Fibroblast of mammary gland (primary cell): ENCODE data around the gene UBQLN4.

Experiments
- DNase-seq: peaks from one replicate; pipeline ENCODE4 v3.0.0-alpha.2; 2010; ENCODE audit warnings: low read depth
- H3K4me3 ChIP-seq: 2 replicates; pipeline ENCODE4 v1.5.1; 2011; ENCODE audit warnings: low read depth, mild to moderate bottlenecking, low read length, moderate library complexity; ENCODE audit not compliant: control insufficient read depth
- TF ChIP-seq, protein P1 (sequence below): conservative IDR thresholded peaks from 2 replicates; pipeline ENCODE4 v1.5.1; 2011; ENCODE audit warnings: low read depth, low read length, inconsistent platforms; ENCODE audit not compliant: control insufficient read depth, insufficient read depth

Gene UBQLN4

DNA sequence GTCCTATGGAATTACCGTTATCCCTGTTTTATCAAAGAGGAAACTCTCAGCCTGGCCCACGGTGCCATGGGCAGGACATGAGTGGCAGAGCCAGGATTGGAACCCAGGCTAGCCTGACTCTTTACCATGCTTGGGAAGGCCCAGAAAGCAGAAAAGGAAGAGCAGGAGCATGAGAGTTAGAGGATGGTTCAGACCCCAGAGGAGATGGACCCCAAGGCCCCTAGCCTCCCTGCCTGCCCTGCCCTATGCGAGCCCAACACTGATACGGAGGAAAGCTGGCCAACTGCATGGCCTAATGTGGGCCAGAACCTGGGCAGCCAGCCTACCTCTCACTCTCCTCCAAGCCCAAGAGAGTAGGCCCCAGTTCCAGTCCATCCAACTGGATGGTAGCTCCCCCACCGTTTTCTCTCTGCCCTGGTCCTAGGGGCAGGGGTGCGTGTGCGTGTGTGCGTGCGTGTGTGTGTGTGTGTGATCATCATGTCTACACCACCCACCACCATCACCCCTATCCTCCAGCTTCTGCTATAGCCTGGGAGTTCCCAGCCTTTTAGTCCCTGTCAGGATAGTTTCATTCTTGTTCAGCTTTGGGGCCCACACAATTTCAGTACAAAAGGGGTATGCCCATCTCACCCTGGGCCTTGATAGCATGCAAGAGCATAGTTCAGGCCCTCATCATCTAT is 44.0 kb upstream of the UBQLN4 start:
- H3K4me3 ChIP-seq, result no peak overlapping the region
- TF ChIP-seq, protein P1, sequence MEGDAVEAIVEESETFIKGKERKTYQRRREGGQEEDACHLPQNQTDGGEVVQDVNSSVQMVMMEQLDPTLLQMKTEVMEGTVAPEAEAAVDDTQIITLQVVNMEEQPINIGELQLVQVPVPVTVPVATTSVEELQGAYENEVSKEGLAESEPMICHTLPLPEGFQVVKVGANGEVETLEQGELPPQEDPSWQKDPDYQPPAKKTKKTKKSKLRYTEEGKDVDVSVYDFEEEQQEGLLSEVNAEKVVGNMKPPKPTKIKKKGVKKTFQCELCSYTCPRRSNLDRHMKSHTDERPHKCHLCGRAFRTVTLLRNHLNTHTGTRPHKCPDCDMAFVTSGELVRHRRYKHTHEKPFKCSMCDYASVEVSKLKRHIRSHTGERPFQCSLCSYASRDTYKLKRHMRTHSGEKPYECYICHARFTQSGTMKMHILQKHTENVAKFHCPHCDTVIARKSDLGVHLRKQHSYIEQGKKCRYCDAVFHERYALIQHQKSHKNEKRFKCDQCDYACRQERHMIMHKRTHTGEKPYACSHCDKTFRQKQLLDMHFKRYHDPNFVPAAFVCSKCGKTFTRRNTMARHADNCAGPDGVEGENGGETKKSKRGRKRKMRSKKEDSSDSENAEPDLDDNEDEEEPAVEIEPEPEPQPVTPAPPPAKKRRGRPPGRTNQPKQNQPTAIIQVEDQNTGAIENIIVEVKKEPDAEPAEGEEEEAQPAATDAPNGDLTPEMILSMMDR, result no peak
- no peak for DNase-seq

DNA sequence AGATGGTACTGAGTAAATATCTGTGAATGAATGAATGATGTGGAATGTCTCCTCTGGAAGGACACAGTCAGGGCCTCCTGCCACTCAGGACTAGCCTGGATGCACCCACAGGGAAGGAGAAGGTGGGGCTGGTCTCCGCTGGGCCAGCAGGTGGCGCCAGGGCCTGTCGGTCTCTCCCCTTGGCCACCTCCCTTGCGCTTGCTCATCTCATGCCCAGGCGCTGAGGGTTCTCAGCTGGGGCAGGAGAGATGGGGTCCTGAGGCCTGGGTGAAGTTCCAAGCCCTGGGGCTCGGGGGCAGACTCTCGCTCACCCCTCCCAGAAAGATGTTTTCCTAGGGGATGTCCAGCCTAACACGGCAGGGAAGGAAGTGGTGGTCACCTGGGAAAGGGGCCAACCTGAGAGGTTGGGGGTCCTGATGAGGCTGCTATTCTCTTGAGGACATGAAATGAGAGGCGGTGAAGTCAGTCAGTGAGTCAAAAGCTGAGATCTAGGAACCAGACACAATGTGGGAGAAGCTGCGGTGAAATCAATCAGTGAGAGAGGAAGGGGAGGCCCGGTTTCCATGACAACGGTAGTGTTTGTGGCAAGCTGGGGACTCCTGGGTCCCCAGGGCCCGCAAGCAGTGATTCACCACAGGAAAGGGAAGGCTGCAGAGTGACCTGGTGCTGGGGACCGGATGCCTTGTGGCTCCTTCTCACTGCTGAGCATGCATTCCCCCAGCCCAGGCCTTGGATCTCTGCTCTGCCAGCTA is 43.2 kb upstream of the UBQLN4 start:
- H3K4me3 ChIP-seq, result no peak overlapping the region
- TF ChIP-seq, protein P1, result peak; percentile 94
- DNase-seq, result peak; percentile 83

DNA sequence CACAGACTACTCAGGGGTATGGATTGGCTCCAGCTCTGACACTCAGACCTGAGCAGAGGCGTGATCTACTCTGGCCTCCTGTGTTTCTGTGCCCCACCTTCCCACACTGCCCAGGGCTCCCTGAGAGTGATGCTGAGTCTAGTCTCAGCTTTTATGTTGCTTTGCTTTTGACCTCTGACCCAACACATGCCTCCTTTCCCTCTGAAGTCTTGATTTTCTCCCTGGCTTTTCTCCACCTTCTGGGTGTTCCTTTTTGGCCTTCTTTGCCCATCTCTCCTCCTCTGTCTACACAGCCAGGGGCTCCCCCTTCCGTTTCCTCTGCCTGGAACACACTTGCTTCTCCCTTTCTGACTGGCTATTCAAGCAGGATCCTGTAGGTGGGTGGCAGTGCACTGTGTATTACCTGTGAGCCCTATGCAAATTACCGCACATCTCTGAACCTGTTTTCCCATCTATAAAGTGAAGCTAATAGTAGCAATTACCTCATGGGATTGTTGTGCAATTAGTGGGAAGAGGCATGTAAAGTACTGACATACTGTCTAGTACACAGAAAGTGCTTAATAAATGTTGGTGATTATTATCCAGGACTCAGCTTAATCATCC is 42.4 kb upstream of the UBQLN4 start:
- TF ChIP-seq, protein P1, result no peak
- DNase-seq, result peak; percentile 36
- H3K4me3 ChIP-seq, result no peak overlapping the region

DNA sequence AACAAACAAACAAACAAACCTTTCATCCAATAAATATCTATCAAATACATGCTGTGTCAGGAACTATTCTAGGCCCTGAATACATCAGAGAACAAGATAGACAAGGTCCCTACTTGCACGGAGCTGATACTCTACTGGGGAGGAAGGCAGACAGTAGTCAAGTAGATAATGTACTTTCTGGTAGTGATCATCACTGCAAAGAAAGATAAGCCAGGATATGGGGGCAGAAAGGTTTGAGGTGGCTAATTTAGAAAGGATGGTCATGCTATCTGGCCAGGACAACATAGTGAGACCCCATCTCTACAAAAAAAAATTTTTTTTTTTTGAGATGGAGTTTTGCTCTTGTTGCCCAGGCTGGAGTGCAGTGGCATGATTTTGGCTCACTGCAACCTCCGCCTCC is 38.0 kb upstream of the UBQLN4 start:
- DNase-seq, result no peak
- TF ChIP-seq, protein P1, result no peak
- no peak overlapping the region for H3K4me3 ChIP-seq

DNA sequence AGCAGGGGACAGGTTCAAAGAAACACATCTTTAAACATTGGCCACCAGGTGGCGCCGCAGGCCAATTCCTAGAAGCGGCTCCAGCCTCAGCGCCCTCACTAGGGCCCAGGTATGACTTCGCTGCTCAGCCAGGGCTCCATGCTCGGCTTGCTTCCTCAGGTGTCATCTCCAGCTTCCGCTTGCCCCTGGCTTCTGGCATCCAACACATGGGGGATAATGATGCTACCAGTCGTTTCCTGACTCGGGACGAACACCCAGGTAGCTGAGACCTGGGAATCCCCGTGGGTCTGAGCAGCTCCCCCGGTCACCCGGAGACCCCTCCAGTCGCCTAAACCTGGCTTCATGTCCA is 37.2 kb upstream of the UBQLN4 start:
- peak; percentile 78 for DNase-seq
- TF ChIP-seq, protein P1, result peak; percentile 71
- no peak overlapping the region for H3K4me3 ChIP-seq

DNA sequence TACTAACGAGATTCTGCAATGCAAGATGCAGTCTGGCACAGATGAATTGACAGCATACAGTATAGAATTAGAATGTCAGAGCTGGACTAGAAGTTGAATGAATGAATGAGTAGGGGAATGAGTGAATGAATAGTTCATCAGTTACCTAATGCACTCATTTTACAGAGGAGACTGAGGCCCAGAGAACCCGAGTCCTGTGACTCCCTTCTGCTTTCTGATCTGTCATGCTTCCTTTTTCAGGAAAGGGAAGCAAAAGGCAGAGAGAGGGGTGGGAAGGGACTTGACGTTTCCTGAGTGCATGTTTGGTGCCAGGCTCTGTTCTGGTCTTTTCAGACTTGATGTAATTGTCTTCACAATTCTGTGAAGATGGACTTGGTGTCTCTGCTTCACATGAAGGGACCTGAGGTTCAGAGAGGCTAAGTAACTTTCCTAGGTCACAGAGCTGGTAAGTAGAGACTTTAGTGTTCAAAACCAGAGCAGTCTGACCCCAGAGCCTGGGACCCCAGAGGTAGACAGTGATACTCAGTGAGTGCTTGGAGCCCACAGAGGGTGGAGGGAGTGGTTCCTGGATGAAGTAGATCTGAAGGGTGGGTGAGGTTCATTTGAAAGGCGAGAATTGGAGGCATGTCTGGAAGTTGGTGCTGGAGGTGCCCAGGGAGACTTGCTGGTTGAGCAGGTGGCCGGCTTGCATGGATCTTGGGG is 36.7 kb upstream of the UBQLN4 start:
- H3K4me3 ChIP-seq, result no peak overlapping the region
- TF ChIP-seq, protein P1, result no peak
- DNase-seq, result no peak
